OCI-LY3 (cell line): ENCODE measurements around the gene SEMA6A.
"Not testable (repeated sequence)": the region's sequence is repeated elsewhere in the genome, so short reads cannot be mapped to it uniquely, and the experiment has no call there.

Experiments used
- H2AFZ ChIP-seq: fragments of 200-600, 300-600 bp; shearing (Covaris generic); 2 replicates; pipeline ENCODE4 v1.6.0; 2014; ENCODE audit warnings: antibody characterized with exemption, low read depth, low read length
- H3K27ac ChIP-seq: fragments of 200-600, 300-600 bp; sonication (generic); 2 replicates; pipeline ENCODE4 v1.5.1; 2014; ENCODE audit warnings: mild to moderate bottlenecking, low read length, moderate library complexity, mixed read lengths
- H3K27me3 ChIP-seq: fragments of 200-600, 300-600 bp; sonication (generic); 2 replicates; pipeline ENCODE4 v1.6.1; 2014; ENCODE audit warnings: low read depth, low read length, mixed read lengths
- H3K36me3 ChIP-seq: fragments of 200-600, 300-600 bp; sonication (generic); replicated peaks from 2 replicates; pipeline ENCODE3; 2014; ENCODE audit warnings: low read depth, low read length, mixed read lengths
- H3K4me1 ChIP-seq: fragments of 300-600, 200-600 bp; sonication (generic); 2 replicates; pipeline ENCODE4 v1.6.1; 2014; ENCODE audit warnings: low read length, mixed read lengths
- H3K4me2 ChIP-seq: fragments of 200-600, 300-600 bp; sonication (generic); 2 replicates; pipeline ENCODE4 v1.6.1; 2014; ENCODE audit warnings: low read length, mixed read lengths
- H3K4me3 ChIP-seq: fragments of 300-600, 200-600 bp; sonication (generic); 2 replicates; pipeline ENCODE4 v1.5.1; 2014; ENCODE audit warnings: antibody characterized with exemption, mild to moderate bottlenecking, low read length, moderate library complexity
- H3K79me2 ChIP-seq: fragments of 300-600, 200-600 bp; shearing (Covaris generic); 2 replicates; pipeline ENCODE4 v1.6.1; 2014; ENCODE audit warnings: mild to moderate bottlenecking, low read length, mixed read lengths
- H3K9ac ChIP-seq: fragments of 300-600, 200-600 bp; shearing (Covaris generic); 2 replicates; pipeline ENCODE4 v1.6.0; 2014; ENCODE audit warnings: mild to moderate bottlenecking, low read length, moderate library complexity
- H3K9me3 ChIP-seq: fragments of 200-600, 300-600 bp; shearing (Covaris generic); 2 replicates; pipeline ENCODE4 v1.6.1; 2014; ENCODE audit warnings: low read length, mixed read lengths; ENCODE audit not compliant: insufficient read depth
- H4K20me1 ChIP-seq: fragments of 200-600, 300-600 bp; sonication (generic); 2 replicates; pipeline ENCODE4 v1.6.1; 2016; ENCODE audit warnings: low read length, mixed read lengths; ENCODE audit not compliant: insufficient read depth
- CTCF ChIP-seq: fragments of 200-600, 300-600 bp; sonication (generic); IDR thresholded peaks from 2 replicates; pipeline ENCODE4 v1.5.1; 2014; ENCODE audit warnings: antibody characterized with exemption, low read length, low read depth
- EZH2phosphoT487 ChIP-seq: fragments of 200-600 bp; shearing (Covaris generic); IDR thresholded peaks from 2 replicates; pipeline ENCODE4 v1.6.1; 2018; ENCODE audit warnings: antibody characterized with exemption, mixed run types, low read depth

The SEMA6A gene

GRCh38 chr5:116525674-116526073, 48.9 kb downstream of the SEMA6A start:
- H3K4me3 ChIP-seq: no peak overlapping the region
- H3K9me3 ChIP-seq: no peaks in the 10 kb centered on the region
- no peak overlapping the region for H2AFZ ChIP-seq
- H3K9ac ChIP-seq: no peak overlapping the region
- H3K4me1 ChIP-seq: peaks cover 6% of the 10 kb centered on the region
- no peak overlapping the region for H3K27ac ChIP-seq
- no peaks in the 10 kb centered on the region for H3K79me2 ChIP-seq
- no peaks in the 10 kb centered on the region for H3K36me3 ChIP-seq
- no peaks in the 10 kb centered on the region for H3K27me3 ChIP-seq
- no peaks in the 10 kb centered on the region for H4K20me1 ChIP-seq
- TF ChIP-seq CTCF: no peak
- TF ChIP-seq EZH2phosphoT487: no peak
- no peak overlapping the region for H3K4me2 ChIP-seq

- peaks cover 3% of the 10 kb centered on the region; the same call in 1 of the 2 replicates for H3K4me1 ChIP-seq
- no peaks in the 10 kb centered on the region for H3K9me3 ChIP-seq
- H3K36me3 ChIP-seq: no peaks in the 10 kb centered on the region
- H3K4me3 ChIP-seq: no peak overlapping the region
- no peaks in the 10 kb centered on the region for H3K79me2 ChIP-seq
- no peak overlapping the region for H2AFZ ChIP-seq
- no peak overlapping the region for H3K9ac ChIP-seq
- H3K27me3 ChIP-seq: no peaks in the 10 kb centered on the region
- H3K27ac ChIP-seq: no peak overlapping the region
- TF ChIP-seq EZH2phosphoT487 (no peak), CTCF (no peak)
- H3K4me2 ChIP-seq: no peak overlapping the region
- no peaks in the 10 kb centered on the region for H4K20me1 ChIP-seq
Measured at GRCh38 chr5:116524966-116525365, 49.7 kb downstream of the SEMA6A start.

- H3K9ac ChIP-seq: no peak overlapping the region
- no peaks in the 10 kb centered on the region for H4K20me1 ChIP-seq
- no peak overlapping the region for H3K27ac ChIP-seq
- peaks cover 3% of the 10 kb centered on the region; the same call in 1 of the 2 replicates for H3K4me1 ChIP-seq
- no peak for TF ChIP-seq EZH2phosphoT487
- TF ChIP-seq CTCF: no peak
- H3K9me3 ChIP-seq: no peaks in the 10 kb centered on the region
- H2AFZ ChIP-seq: no peak overlapping the region
- no peaks in the 10 kb centered on the region for H3K27me3 ChIP-seq
- no peak overlapping the region for H3K4me3 ChIP-seq
- H3K79me2 ChIP-seq: no peaks in the 10 kb centered on the region
- H3K4me2 ChIP-seq: no peak overlapping the region
- no peaks in the 10 kb centered on the region for H3K36me3 ChIP-seq
Measured at GRCh38 chr5:116524051-116524904, 50.3 kb downstream of the SEMA6A start.

- H3K4me1 ChIP-seq, H3K27ac ChIP-seq, H3K36me3 ChIP-seq, H4K20me1 ChIP-seq, H3K4me3 ChIP-seq, H2AFZ ChIP-seq, H3K9ac ChIP-seq, H3K4me2 ChIP-seq, H3K79me2 ChIP-seq, H3K27me3 ChIP-seq, H3K9me3 ChIP-seq: not testable (repeated sequence)
Measured at GRCh38 chr5:116523182-116523581, 51.4 kb downstream of the SEMA6A start.
